Dermis blood vessel endothelial cell (primary cell): ENCODE data around the gene MUC12. TPM values are rescaled to one million over a fixed set of nuclear protein-coding genes. Genes with fewer than 3 reads are reported as not detected.
A peak's percentile ranks its signal among the peaks of the same experiment; 100 is the strongest.
"Not testable (repeated sequence)": the region's sequence is repeated elsewhere in the genome, so short reads cannot be mapped to it uniquely, and the experiment has no call there.

ENCODE experiments used
- DNase-seq: peaks from one replicate; pipeline ENCODE4 v3.0.0; 2010
- total RNA-seq: library from RNA; depleted of rRNA; stranded (reverse); fragments of >200 nt; gene quantifications from 2 replicates; pipeline ENCODE4 v1.2.3, GENCODE V29; 2014

The MUC12 gene
- total RNA-seq, 1 donor from 2014 or later = not detected

- not testable (repeated sequence) for DNase-seq
Observed at GRCh38 chr7:100998530-100998929, 29.2 kb downstream of the MUC12 start.

GRCh38 chr7:100999334-100999733, 30.0 kb downstream of the MUC12 start:
- not testable (repeated sequence) for DNase-seq

- DNase-seq = not testable (repeated sequence)
Observed at GRCh38 chr7:101000025-101000424, 30.7 kb downstream of the MUC12 start.

GRCh38 chr7:101002333-101002732, 33.0 kb downstream of the MUC12 start:
- not testable (repeated sequence) for DNase-seq

- not testable (repeated sequence) for DNase-seq
Observed at GRCh38 chr7:101007361-101007760, 38.0 kb downstream of the MUC12 start.

- DNase-seq = no peak
Observed at GRCh38 chr7:101009629-101010028, 40.3 kb downstream of the MUC12 start.

- DNase-seq = no peak
Observed at GRCh38 chr7:101012931-101013330, 43.6 kb downstream of the MUC12 start.

GRCh38 chr7:101015626-101016025, 46.3 kb downstream of the MUC12 start:
- DNase-seq = no peak

- DNase-seq = peak; percentile 58
Observed at GRCh38 chr7:101017064-101017777, 47.9 kb downstream of the MUC12 start.

- no peak for DNase-seq
Observed at GRCh38 chr7:101018271-101019167, 49.2 kb downstream of the MUC12 start.

- no peak for DNase-seq
Observed at GRCh38 chr7:101020444-101020843, 51.1 kb downstream of the MUC12 start.

GRCh38 chr7:101021703-101022102, 52.3 kb downstream of the MUC12 start:
- DNase-seq = no peak

- DNase-seq = no peak
Observed at GRCh38 chr7:101023839-101024238, 54.5 kb downstream of the MUC12 start.

- DNase-seq = no peak
Observed at GRCh38 chr7:101031082-101031481, 61.7 kb downstream of the MUC12 start.

- no peak for DNase-seq
Observed at GRCh38 chr7:101035941-101036340, 66.6 kb downstream of the MUC12 start.

GRCh38 chr7:101041283-101041682, 71.9 kb downstream of the MUC12 start:
- not testable (repeated sequence) for DNase-seq

- DNase-seq = peak; percentile 74
Observed at GRCh38 chr7:101058355-101058754, 89.0 kb downstream of the MUC12 start.

GRCh38 chr7:101059620-101059942, 90.2 kb downstream of the MUC12 start:
- DNase-seq = no peak

GRCh38 chr7:101060992-101061391, 91.6 kb downstream of the MUC12 start:
- no peak for DNase-seq

GRCh38 chr7:101064176-101064550, 94.8 kb downstream of the MUC12 start:
- not testable (repeated sequence) for DNase-seq

GRCh38 chr7:101065162-101065561, 95.8 kb downstream of the MUC12 start:
- not testable (repeated sequence) for DNase-seq

GRCh38 chr7:101066141-101066832, 96.9 kb downstream of the MUC12 start:
- DNase-seq = no peak

GRCh38 chr7:101066833-101067177, 97.4 kb downstream of the MUC12 start:
- DNase-seq = no peak
